Measurements from ENCODE around the gene KLF13. TPM values are rescaled to one million over a fixed set of nuclear protein-coding genes. Genes with fewer than 3 reads are reported as not detected.

Gene KLF13
- total RNA-seq, 1 donor from 2014 or later = 26.9 TPM

DNA sequence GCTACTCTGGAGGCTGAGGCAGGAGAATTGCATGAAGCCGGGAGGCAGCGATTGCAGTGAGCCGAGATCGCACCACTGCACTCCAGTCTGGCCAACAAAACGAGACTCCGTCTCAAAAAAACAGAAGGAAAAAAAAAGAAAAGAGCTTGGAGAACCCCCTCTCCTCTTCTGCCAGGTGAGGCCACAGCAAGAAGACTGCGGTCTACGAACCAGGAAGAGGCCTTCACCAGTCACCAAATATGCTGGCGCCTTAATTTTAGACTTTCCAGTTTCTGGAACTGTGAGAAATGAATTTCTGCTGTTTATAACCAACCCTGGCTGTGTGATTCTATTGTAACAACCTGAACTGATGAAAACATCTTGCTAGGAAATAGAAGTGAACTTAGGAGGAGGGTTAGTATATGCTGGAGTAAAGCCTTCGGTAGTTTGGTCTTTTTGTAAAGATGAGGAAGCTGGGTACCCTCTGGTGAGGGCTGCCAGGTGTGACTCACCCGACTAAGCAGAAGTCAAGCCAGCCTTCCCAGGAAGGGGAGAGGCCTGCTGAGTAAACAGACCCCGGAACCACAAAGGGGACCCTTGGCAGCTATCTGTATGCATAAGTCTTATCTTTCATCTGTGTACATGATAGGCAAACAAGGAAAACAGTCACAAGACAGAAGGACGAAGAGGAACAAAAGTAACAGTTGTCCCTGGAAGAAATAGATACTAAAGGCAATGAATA, 78.7 kb downstream of the KLF13 start:
- H3K4me3 Mint-ChIP-seq (ENCODE audit: low read depth) = no peak overlapping the region
- peaks cover 2% of the 10 kb centered on the region for H3K36me3 Mint-ChIP-seq (ENCODE audit: insufficient read depth)
- peaks cover 15% of the 10 kb centered on the region for H3K27me3 Mint-ChIP-seq
- H3K9me3 Mint-ChIP-seq (ENCODE audit: low read depth) = peaks cover 20% of the 10 kb centered on the region
- no peak for DNase-seq (ENCODE audit: low spot score, unreplicated experiment)
- peaks cover 6% of the 10 kb centered on the region for H3K4me1 Mint-ChIP-seq (ENCODE audit: low read depth)
- no peak overlapping the region for H3K27ac Mint-ChIP-seq
- TF ChIP-seq, protein P1, sequence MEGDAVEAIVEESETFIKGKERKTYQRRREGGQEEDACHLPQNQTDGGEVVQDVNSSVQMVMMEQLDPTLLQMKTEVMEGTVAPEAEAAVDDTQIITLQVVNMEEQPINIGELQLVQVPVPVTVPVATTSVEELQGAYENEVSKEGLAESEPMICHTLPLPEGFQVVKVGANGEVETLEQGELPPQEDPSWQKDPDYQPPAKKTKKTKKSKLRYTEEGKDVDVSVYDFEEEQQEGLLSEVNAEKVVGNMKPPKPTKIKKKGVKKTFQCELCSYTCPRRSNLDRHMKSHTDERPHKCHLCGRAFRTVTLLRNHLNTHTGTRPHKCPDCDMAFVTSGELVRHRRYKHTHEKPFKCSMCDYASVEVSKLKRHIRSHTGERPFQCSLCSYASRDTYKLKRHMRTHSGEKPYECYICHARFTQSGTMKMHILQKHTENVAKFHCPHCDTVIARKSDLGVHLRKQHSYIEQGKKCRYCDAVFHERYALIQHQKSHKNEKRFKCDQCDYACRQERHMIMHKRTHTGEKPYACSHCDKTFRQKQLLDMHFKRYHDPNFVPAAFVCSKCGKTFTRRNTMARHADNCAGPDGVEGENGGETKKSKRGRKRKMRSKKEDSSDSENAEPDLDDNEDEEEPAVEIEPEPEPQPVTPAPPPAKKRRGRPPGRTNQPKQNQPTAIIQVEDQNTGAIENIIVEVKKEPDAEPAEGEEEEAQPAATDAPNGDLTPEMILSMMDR (IDR thresholded peaks at IDR 0.05; ENCODE audit: unreplicated experiment) = no peak

DNA sequence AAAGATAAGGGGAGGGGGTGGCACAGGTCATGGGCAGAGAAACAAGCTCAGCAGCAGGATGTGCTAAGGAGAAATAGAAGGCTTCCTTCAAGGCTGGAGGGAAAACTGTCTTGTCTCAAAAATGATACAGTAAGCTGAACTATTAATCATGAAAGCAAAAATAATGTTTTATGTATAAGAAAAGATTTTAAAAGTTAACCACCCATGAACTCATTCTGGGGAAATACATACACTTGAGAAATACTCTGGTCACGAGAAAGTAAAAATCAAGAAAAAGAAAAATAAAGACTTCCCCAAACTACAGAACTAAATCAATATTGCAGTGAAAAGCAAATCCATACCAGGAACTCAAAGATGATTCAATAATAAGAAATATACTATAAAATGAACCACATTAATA, 80.7 kb downstream of the KLF13 start:
- Mint-ChIP-seq H3K36me3 (ENCODE audit: insufficient read depth) (peaks cover 2% of the 10 kb centered on the region), H3K4me1 (ENCODE audit: low read depth) (peaks cover 6% of the 10 kb centered on the region), H3K4me3 (ENCODE audit: low read depth) (no peak overlapping the region), H3K27me3 (peaks cover 6% of the 10 kb centered on the region), H3K9me3 (ENCODE audit: low read depth) (peaks cover 20% of the 10 kb centered on the region), H3K27ac (no peak overlapping the region)
- TF ChIP-seq, protein P1 (IDR thresholded peaks at IDR 0.05; ENCODE audit: unreplicated experiment) = no peak
- no peak for DNase-seq (ENCODE audit: low spot score, unreplicated experiment)

DNA sequence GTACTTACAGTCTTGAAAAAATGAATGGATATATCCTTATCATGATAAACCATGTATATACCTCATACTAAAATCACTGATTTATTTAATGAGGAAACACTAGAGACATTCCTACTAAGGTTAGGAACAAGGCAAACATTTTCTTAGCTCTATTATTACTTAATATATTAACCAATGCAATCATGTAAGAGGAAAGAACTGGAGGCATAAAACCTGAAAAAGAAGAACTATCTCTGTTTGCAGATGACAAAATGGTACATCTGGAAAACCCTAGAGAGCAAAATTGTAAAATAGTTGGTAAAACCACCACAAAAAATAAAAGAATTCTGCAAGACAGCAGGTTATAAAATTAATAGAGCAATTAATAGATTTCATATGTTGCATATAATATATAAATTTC, 81.2 kb downstream of the KLF13 start:
- no peak overlapping the region for H3K27ac Mint-ChIP-seq
- peaks cover 6% of the 10 kb centered on the region for H3K4me1 Mint-ChIP-seq (ENCODE audit: low read depth)
- peaks cover 20% of the 10 kb centered on the region for H3K9me3 Mint-ChIP-seq (ENCODE audit: low read depth)
- no peak for DNase-seq (ENCODE audit: low spot score, unreplicated experiment)
- H3K4me3 Mint-ChIP-seq (ENCODE audit: low read depth) = no peak overlapping the region
- H3K27me3 Mint-ChIP-seq = peaks cover 3% of the 10 kb centered on the region
- TF ChIP-seq, protein P1 (IDR thresholded peaks at IDR 0.05; ENCODE audit: unreplicated experiment) = no peak
- H3K36me3 Mint-ChIP-seq (ENCODE audit: insufficient read depth) = peaks cover 2% of the 10 kb centered on the region

DNA sequence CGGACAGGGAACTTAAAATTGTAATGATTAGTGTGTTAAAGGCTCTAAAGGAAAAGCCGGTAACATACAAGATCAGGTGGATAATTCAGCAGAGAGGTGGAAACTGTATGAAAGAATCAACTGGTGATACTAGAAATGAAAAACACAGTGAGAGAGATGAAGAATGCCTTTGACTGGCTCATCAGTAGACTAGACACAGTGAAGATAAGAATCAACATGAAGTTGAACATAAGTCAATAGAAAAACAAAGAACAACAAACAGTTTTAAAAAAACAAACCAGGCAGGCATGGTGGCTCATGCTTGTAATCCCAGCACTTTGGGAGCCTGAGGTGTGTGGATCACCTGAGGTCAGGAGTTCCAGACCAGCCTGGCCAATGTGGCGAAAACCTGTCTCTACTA, 82.1 kb downstream of the KLF13 start:
- no peak overlapping the region for H3K27ac Mint-ChIP-seq
- peaks cover 2% of the 10 kb centered on the region for H3K36me3 Mint-ChIP-seq (ENCODE audit: insufficient read depth)
- H3K27me3 Mint-ChIP-seq = peaks cover 3% of the 10 kb centered on the region
- H3K4me3 Mint-ChIP-seq (ENCODE audit: low read depth) = no peak overlapping the region
- no peak for DNase-seq (ENCODE audit: low spot score, unreplicated experiment)
- TF ChIP-seq, protein P1 (IDR thresholded peaks at IDR 0.05; ENCODE audit: unreplicated experiment) = no peak
- H3K9me3 Mint-ChIP-seq (ENCODE audit: low read depth) = peaks cover 20% of the 10 kb centered on the region
- peaks cover 6% of the 10 kb centered on the region for H3K4me1 Mint-ChIP-seq (ENCODE audit: low read depth)

DNA sequence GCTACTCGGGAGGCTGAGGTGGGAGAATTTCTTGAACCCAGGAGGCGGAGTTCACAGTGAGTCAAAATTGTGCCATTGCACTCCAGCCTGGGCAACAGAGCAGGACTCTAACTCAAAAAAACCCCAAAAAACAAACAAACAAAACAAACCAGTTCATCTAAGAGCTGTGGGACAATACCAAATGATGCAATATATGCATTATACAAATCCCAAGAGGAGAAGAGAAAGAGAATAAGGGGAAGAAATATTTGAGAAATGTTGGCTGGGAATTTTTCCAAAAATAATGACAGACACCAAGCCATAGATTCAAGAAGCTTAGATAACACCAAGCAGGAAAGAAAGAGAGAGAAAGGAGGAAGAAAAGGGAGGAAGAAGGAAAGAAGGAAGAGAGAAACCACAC, 82.5 kb downstream of the KLF13 start:
- Mint-ChIP-seq H3K4me3 (ENCODE audit: low read depth) (no peak overlapping the region), H3K4me1 (ENCODE audit: low read depth) (peaks cover 6% of the 10 kb centered on the region), H3K36me3 (ENCODE audit: insufficient read depth) (peaks cover 2% of the 10 kb centered on the region), H3K27me3 (peaks cover 3% of the 10 kb centered on the region), H3K9me3 (ENCODE audit: low read depth) (peaks cover 20% of the 10 kb centered on the region), H3K27ac (no peak overlapping the region)
- TF ChIP-seq, protein P1 (IDR thresholded peaks at IDR 0.05; ENCODE audit: unreplicated experiment) = no peak
- no peak for DNase-seq (ENCODE audit: low spot score, unreplicated experiment)

All from progenitor cell of endocrine pancreas (in vitro differentiated cells).